Esophagus squamous epithelium (tissue), 5 donors: ENCODE measurements around the gene PRKCE. TPM values are rescaled to one million over a fixed set of nuclear protein-coding genes. Genes with fewer than 3 reads are reported as not detected.

Experiments
- DNase-seq: peaks from one replicate; lab custom pipeline; 2025; lab: John Stamatoyannopoulos, UW
- H3K27ac ChIP-seq, 4 donors: fragments of 200-600 bp; sonication (generic); one replicate each; pipeline ENCODE4 v1.5.1; 2016 to 2019; ENCODE audit warnings: mild to moderate bottlenecking in 1 of 4
- H3K27me3 ChIP-seq, 4 donors: fragments of 200-600 bp; sonication (generic); 1 replicate in 3 of 4; 2 replicates in 1 of 4; pipeline versions ENCODE4 v1.5.1 to v1.6.0; 2017 to 2021; ENCODE audit warnings: antibody characterized with exemption in 1 of 4
- H3K36me3 ChIP-seq, 3 donors: fragments of 200-600 bp; sonication (generic); one replicate each; pipeline ENCODE4 v1.5.1; 2016 to 2019
- H3K4me1 ChIP-seq, 3 donors: fragments of 200-600 bp; sonication (generic); one replicate each; pipeline ENCODE4 v1.5.1; 2017 to 2019
- H3K4me3 ChIP-seq, 4 donors: fragments of 200-600 bp; sonication (generic); 1 replicate in 3 of 4; 2 replicates in 1 of 4; pipeline ENCODE4 v1.5.1; 2016 to 2019; ENCODE audit warnings: mild to moderate bottlenecking in 2 of 4, moderate library complexity in 1 of 4
- H3K9me3 ChIP-seq, 3 donors: fragments of 200-600 bp; sonication (generic); one replicate each; pipeline ENCODE4 v1.5.1; 2016 to 2019
- CTCF ChIP-seq, 6 experiments: fragments of 450-650 bp in 4 of 6; fragments of 200-600 bp in 2 of 6; sonication (generic) in 2 of 6; IDR thresholded peaks; one replicate each; pipeline ENCODE4 v1.5.1; 2016 to 2019; ENCODE audit warnings: antibody characterized with exemption in 6 of 6, mild to moderate bottlenecking in 4 of 6, moderate library complexity in 4 of 6
- POLR2A ChIP-seq, 4 donors: fragments of 450-650 bp; IDR thresholded peaks; one replicate each; pipeline ENCODE4 v1.6.1; 2017; ENCODE audit warnings: antibody characterized with exemption in 4 of 4, mild to moderate bottlenecking in 4 of 4, moderate library complexity in 3 of 4
- WGBS, 2 donors: methylation state at CpG; one replicate each; pipeline ENCODE4 v1.1.5; 2018; 5-methylcytosine and 5-hydroxymethylcytosine counted together
- intact Hi-C: fragments of 100-400 bp; cut with DNase I; formaldehyde crosslinking; loops from one replicate; pipeline ENCODE4 v1.15.0; 2022
- total RNA-seq, 4 donors: library from RNA; depleted of rRNA; stranded (reverse); fragments of >200 nt; gene quantifications; one replicate each; pipeline ENCODE4 v1.1.0, GENCODE V29; 2016
- donor health status: DM: yes; HTN: yes; CAD: no.

PRKCE gene
- total RNA-seq, 4 donors from 2014 or later = 6.5 to 13.7 (median 9.9) TPM

DNA sequence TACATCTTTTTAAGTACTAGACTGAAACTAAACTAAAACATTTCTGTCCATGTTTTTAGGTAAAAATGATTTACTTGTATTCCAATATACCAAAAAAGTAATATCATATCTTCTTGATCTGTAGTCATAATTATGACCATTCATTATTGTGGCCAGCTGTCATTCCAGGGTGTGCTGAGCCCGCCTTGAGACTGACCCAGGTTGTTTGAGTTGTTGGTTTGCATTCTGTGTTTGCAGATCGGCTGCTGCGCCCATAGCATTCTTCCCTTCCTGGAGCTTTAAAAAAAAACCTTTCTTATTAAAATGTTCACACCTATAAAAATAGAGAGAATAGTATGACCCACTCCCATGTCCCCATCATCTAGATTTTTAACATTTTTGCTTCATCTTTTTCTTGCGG is 101.9 kb downstream of the PRKCE start:
- Histone ChIP-seq H3K9me3 (no peaks in the 10 kb centered on the region), H3K27me3 (no peaks in the 10 kb centered on the region), H3K36me3 (no peaks in the 10 kb centered on the region), H3K27ac (no peak overlapping the region), H3K4me1 (peaks cover 0 to 29% (median 0%) of the 10 kb centered on the region in 3 donors), H3K4me3 (no peak overlapping the region)
- intact Hi-C loops = no loop called here
- 87 to 96% methylated on average over 4 of the region's 4 CpGs for WGBS, 2 donors
- no peak for DNase-seq
- TF ChIP-seq CTCF (IDR thresholded peaks at IDR 0.05) = no peak
- no peak for TF ChIP-seq POLR2A (IDR thresholded peaks at IDR 0.05)

- H3K9me3 ChIP-seq = no peaks in the 10 kb centered on the region
- H3K4me3 ChIP-seq = no peak overlapping the region
- intact Hi-C loops = no loop called here
- H3K27me3 ChIP-seq = no peaks in the 10 kb centered on the region
- DNase-seq = no peak
- H3K4me1 ChIP-seq = peaks cover 0 to 31% (median 0%) of the 10 kb centered on the region in 3 donors
- H3K36me3 ChIP-seq = no peaks in the 10 kb centered on the region
- 79 to 83% methylated on average over 10 of the region's 12 CpGs for WGBS, 2 donors
- TF ChIP-seq CTCF (IDR thresholded peaks at IDR 0.05) (no peak), POLR2A (IDR thresholded peaks at IDR 0.05) (no peak)
- H3K27ac ChIP-seq = peak overlapping the region in 1 of 4 donors; percentile 4
Observed at GRCh38 chr2:45754131-45755010, 102.9 kb downstream of the PRKCE start.

- no peak for TF ChIP-seq CTCF (IDR thresholded peaks at IDR 0.05)
- TF ChIP-seq POLR2A (IDR thresholded peaks at IDR 0.05) = no peak
- no peak overlapping the region for H3K27ac ChIP-seq
- no peak overlapping the region for H3K4me3 ChIP-seq
- H3K27me3 ChIP-seq = no peaks in the 10 kb centered on the region
- no peaks in the 10 kb centered on the region for H3K36me3 ChIP-seq
- no peaks in the 10 kb centered on the region for H3K9me3 ChIP-seq
- WGBS, 2 donors = 69 to 75% methylated on average over 5 to 8 of the region's 8 CpGs
- intact Hi-C loops = no loop called here
- no peak for DNase-seq
- H3K4me1 ChIP-seq = peaks cover 0 to 31% (median 0%) of the 10 kb centered on the region in 3 donors
Observed at GRCh38 chr2:45755585-45756335, 104.3 kb downstream of the PRKCE start.

- H3K4me1 ChIP-seq = peaks cover 0 to 31% (median 0%) of the 10 kb centered on the region in 3 donors
- no peak for DNase-seq
- no peaks in the 10 kb centered on the region for H3K9me3 ChIP-seq
- H3K36me3 ChIP-seq = no peaks in the 10 kb centered on the region
- H3K4me3 ChIP-seq = no peak overlapping the region
- WGBS, 2 donors = 75 to 100% methylated on average over 1 of the region's 1 CpG
- no peak overlapping the region for H3K27ac ChIP-seq
- intact Hi-C loops = no loop called here
- TF ChIP-seq CTCF (IDR thresholded peaks at IDR 0.05) = no peak
- no peak for TF ChIP-seq POLR2A (IDR thresholded peaks at IDR 0.05)
- no peaks in the 10 kb centered on the region for H3K27me3 ChIP-seq
Observed at GRCh38 chr2:45758018-45758417, 106.5 kb downstream of the PRKCE start.
